HG03064 (cell line): ENCODE data around the gene KCNIP1.
"Not testable (repeated sequence)": the region's sequence is repeated elsewhere in the genome, so short reads cannot be mapped to it uniquely, and the experiment has no call there.

Source experiments
- ATAC-seq: cut with Tn5 transposase; IDR thresholded peaks from one replicate; pipeline ENCODE4 v1.9.1; 2021; ENCODE audit warnings: low read depth; ENCODE audit not compliant: unreplicated experiment

The KCNIP1 gene

GRCh38 chr5:170741801-170742200 lies 238.0 kb downstream of the KCNIP1 start:
- no peak for ATAC-seq

GRCh38 chr5:170743876-170744212 lies 240.0 kb downstream of the KCNIP1 start:
- no peak for ATAC-seq

GRCh38 chr5:170745481-170746071 lies 241.8 kb downstream of the KCNIP1 start:
- ATAC-seq, result no peak

- ATAC-seq, result no peak
Measured at GRCh38 chr5:170746075-170746960, 242.5 kb downstream of the KCNIP1 start.

GRCh38 chr5:170746961-170747340 lies 243.1 kb downstream of the KCNIP1 start:
- ATAC-seq, result no peak

- ATAC-seq, result no peak
Measured at GRCh38 chr5:170747357-170747756, 243.5 kb downstream of the KCNIP1 start.

GRCh38 chr5:170747851-170748250 lies 244.0 kb downstream of the KCNIP1 start:
- ATAC-seq, result no peak

GRCh38 chr5:170748951-170749471 lies 245.2 kb downstream of the KCNIP1 start:
- no peak for ATAC-seq

- ATAC-seq, result no peak
Measured at GRCh38 chr5:170749911-170750431, 246.2 kb downstream of the KCNIP1 start.

GRCh38 chr5:170750791-170751190 lies 247.0 kb downstream of the KCNIP1 start:
- ATAC-seq, result no peak

GRCh38 chr5:170751631-170752030 lies 247.8 kb downstream of the KCNIP1 start:
- no peak for ATAC-seq

GRCh38 chr5:170752257-170753215 lies 248.7 kb downstream of the KCNIP1 start:
- no peak for ATAC-seq

- no peak for ATAC-seq
Measured at GRCh38 chr5:170753311-170753710, 249.5 kb downstream of the KCNIP1 start.

- ATAC-seq, result not testable (repeated sequence)
Measured at GRCh38 chr5:170754508-170754907, 250.7 kb downstream of the KCNIP1 start.

GRCh38 chr5:170755679-170756456 lies 252.0 kb downstream of the KCNIP1 start:
- ATAC-seq, result no peak

GRCh38 chr5:170756691-170757090 lies 252.9 kb downstream of the KCNIP1 start:
- ATAC-seq, result no peak

- ATAC-seq, result peak; percentile 77
Measured at GRCh38 chr5:170757182-170757601, 253.4 kb downstream of the KCNIP1 start.

- no peak for ATAC-seq
Measured at GRCh38 chr5:170757669-170758068, 253.8 kb downstream of the KCNIP1 start.

GRCh38 chr5:170758481-170758880 lies 254.7 kb downstream of the KCNIP1 start:
- ATAC-seq, result no peak

- ATAC-seq, result no peak
Measured at GRCh38 chr5:170760113-170760512, 256.3 kb downstream of the KCNIP1 start.
